IMR-90 (cell line): Measurements from ENCODE around the gene DSCAM.

Experiments
- CTCF ChIP-seq: conservative IDR thresholded peaks from 2 replicates; pipeline ENCODE4 v1.5.1; 2012; ENCODE audit warnings: mild to moderate bottlenecking, low read depth, low read length, improper control_type of control experiment
- MXI1 ChIP-seq: IDR thresholded peaks from 2 replicates; pipeline ENCODE4 v1.6.1; 2012; ENCODE audit warnings: low read depth, mild to moderate bottlenecking, low read length, moderate library complexity, borderline replicate concordance
- NFE2L2 ChIP-seq: fragments of 150-350 bp; IDR thresholded peaks from 2 replicates; pipeline ENCODE4 v1.6.1; 2016; ENCODE audit warnings: low read depth, mild to moderate bottlenecking, low read length
- POLR2A ChIP-seq: IDR thresholded peaks from 2 replicates; pipeline ENCODE4 v1.6.1; 2012; ENCODE audit warnings: mild to moderate bottlenecking, low read depth, low read length
- RAD21 ChIP-seq: IDR thresholded peaks from 2 replicates; pipeline ENCODE4 v1.6.1; 2012; ENCODE audit warnings: low read length, improper control_type of control experiment
- RCOR1 ChIP-seq: IDR thresholded peaks from 2 replicates; pipeline ENCODE4 v1.6.1; 2012; ENCODE audit warnings: mild to moderate bottlenecking, low read length, improper control_type of control experiment; ENCODE audit not compliant: insufficient replicate concordance

- TF ChIP-seq RAD21 (no peak), CTCF (no peak), POLR2A (no peak), RCOR1 (no peak), NFE2L2 (no peak), MXI1 (no peak)
Measured at GRCh38 chr21:40153351-40153750, 693.6 kb downstream of the DSCAM start.
